Measurements from ENCODE around the gene COMMD7.
"Not testable (repeated sequence)": the region's sequence is repeated elsewhere in the genome, so short reads cannot be mapped to it uniquely, and the experiment has no call there.

COMMD7 gene

DNA sequence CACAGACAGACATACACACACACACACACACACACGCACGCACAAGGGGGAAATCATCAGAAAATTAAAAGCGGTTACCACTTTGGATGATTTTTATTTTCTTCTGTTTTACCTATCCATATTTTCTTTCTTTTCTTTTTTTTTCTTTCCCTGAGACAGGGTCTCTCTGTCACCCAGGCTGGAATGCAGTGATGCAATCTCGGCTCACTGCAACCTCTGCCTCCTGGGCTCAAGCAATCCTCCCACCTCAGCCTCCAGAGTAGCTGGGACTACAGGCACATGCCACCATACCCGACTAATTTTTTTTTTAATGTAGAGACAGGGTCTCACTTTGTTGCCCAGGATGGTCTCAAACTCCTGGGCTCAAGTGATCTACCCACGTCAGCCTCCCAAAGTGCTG lies 14.8 kb downstream of the COMMD7 start:
- DNase-seq (ENCODE audit: low read depth), result not testable (repeated sequence)

- DNase-seq (ENCODE audit: low read depth), result no peak
Measured at GRCh38 chr20:32727683-32728082, 15.6 kb downstream of the COMMD7 start.

DNA sequence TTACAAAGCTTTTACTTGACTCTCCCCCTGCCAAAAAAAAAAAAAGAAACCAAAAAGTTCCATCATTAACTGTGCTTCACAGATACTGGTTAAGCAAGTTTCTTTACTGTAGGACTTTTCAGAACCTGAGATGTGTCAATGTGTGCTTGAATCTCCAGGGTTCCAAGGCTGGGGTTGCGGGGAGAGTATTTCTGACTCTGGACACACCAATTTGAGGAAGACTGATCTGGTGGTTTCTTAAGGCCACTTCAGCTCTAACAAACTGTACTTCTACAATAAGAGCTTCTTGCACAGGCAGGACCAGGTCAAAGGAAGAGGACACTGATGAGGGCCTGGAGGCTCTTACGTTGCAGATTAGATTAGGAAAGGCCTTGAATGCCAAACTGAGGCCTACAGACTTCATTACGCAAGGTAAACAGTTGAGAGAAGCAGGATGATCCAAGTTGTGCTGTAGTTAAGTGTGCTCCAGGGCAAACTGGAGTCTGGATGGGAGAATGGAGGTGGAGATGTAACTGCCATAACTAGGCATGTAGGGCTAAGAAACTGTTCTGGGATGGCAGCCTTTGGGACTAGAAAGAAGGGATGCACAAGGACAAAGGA lies 24.4 kb downstream of the COMMD7 start:
- DNase-seq (ENCODE audit: low read depth), result no peak

DNA sequence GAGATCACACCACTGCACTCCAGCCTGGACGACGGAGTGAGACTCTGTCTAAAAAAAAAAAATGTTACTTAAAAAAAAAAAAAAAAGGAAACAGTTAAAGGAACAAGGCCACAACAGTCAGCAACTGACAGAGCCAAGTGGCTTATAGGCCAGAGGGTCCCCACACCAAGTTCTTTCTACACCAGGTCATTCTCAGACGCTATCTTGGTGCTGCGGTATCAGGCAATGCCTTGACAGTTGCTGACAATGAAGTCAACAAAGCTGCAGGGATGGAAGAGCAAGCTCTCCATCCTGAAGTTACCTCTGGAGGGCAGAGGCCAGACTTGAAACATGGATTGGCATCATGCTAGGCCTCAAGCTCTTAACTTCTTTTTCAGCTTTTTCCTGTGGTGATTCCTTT lies 31.9 kb downstream of the COMMD7 start:
- no peak for DNase-seq (ENCODE audit: low read depth)

DNA sequence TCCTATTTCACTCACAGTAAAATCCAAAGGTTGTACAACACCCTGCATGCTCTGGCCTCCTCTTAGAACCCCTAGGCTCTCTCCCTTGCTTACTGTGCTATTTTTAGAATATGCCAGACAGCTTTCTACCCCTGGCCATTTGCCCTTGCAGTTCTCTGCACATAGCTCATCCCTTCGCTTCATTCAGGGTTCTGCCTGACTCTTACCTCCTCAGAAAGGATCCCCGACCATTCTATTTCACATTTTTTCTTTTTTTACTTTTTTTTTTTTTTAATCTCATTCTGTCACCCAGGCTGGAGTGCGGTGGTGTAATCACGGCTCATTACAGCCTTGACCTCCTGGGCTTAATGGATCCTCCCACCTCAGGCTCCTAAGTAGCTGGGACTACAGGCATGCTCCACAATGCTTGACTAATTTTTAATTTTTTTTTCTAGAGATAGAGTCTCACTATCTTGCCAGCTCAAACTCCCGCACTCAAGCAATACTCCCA lies 33.6 kb downstream of the COMMD7 start:
- no peak for DNase-seq (ENCODE audit: low read depth)

- not testable (repeated sequence) for DNase-seq (ENCODE audit: low read depth)
Measured at GRCh38 chr20:32709029-32709631, 34.1 kb downstream of the COMMD7 start.

- no peak for DNase-seq (ENCODE audit: low read depth)
Measured at GRCh38 chr20:32707691-32708581, 35.3 kb downstream of the COMMD7 start.

DNA sequence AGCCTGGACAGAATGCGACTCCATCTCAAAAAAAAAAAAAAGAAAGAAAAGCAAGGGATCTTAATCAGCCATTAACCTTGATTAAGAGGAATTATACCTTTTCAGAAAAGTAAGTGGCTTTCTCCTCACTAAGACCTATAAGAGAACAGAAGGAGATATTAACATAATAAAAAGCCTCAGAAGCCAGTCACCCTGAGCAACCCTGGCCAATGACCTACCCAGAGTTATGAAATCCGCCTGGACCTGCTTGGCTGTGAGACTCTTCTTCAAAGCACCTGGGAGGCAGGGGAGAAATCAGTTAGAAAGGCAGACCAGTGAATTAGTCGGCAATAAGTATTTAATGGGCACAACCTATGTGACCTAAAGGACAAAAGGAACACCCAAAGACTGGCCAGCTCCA lies 36.8 kb downstream of the COMMD7 start:
- no peak for DNase-seq (ENCODE audit: low read depth)

GRCh38 chr20:32702706-32703425 lies 40.4 kb downstream of the COMMD7 start:
- DNase-seq (ENCODE audit: low read depth), result no peak

DNA sequence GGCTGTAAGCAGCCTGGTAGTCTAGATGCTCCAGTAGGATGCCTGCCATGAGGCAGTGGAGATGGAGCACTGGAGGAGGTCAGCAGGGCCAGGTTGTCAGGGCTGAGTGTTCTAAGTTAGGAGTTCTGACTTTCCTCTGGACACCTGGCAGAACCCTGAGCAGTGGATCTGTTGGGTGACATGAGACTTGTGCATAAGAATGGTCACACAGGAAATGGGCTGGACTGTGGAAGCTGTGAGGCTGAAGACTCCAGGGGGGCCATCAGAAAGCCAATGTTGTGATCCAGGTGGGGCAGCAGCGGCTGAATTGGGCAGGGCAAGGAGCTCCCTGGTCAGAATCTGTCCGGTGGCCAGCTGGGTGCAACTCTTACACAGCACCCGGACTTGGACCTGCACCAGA lies 45.7 kb downstream of the COMMD7 start:
- DNase-seq (ENCODE audit: low read depth), result no peak

- DNase-seq (ENCODE audit: low read depth), result no peak
Measured at GRCh38 chr20:32695089-32695488, 48.2 kb downstream of the COMMD7 start.

GRCh38 chr20:32688966-32689365 lies 54.3 kb downstream of the COMMD7 start:
- DNase-seq (ENCODE audit: low read depth), result not testable (repeated sequence)

GRCh38 chr20:32687180-32687532 lies 56.1 kb downstream of the COMMD7 start:
- DNase-seq (ENCODE audit: low read depth), result no peak

DNA sequence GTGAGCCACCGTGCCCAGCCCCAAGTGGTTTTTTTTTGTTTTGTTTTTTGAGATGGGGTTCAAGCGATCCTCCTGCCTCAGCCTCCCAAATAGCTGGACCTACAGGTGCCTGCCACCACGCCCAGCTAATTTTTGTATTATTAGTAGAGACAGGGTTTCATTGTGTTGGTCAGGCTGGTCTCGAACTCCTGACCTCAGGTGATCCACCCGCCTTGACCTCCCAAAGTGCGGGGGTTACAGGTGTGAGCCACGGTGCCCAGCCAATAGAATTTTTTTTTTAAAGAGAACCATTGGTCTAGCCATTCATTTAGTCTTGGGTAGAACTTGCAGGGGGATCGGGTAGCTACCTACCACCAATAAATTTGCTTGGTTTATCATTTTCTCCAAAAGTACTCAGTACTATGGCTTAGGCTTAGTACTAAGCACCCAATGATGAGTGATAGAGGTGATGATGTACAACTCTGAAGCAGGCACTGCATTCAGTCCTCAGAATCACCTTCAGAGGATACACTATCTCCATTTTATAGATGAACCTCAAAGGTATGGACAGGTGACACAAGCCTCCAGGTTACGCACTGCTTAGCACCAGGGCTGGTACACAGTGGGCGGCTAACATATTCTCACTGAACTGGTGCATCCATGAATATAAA lies 56.6 kb downstream of the COMMD7 start:
- DNase-seq (ENCODE audit: low read depth), result no peak

DNA sequence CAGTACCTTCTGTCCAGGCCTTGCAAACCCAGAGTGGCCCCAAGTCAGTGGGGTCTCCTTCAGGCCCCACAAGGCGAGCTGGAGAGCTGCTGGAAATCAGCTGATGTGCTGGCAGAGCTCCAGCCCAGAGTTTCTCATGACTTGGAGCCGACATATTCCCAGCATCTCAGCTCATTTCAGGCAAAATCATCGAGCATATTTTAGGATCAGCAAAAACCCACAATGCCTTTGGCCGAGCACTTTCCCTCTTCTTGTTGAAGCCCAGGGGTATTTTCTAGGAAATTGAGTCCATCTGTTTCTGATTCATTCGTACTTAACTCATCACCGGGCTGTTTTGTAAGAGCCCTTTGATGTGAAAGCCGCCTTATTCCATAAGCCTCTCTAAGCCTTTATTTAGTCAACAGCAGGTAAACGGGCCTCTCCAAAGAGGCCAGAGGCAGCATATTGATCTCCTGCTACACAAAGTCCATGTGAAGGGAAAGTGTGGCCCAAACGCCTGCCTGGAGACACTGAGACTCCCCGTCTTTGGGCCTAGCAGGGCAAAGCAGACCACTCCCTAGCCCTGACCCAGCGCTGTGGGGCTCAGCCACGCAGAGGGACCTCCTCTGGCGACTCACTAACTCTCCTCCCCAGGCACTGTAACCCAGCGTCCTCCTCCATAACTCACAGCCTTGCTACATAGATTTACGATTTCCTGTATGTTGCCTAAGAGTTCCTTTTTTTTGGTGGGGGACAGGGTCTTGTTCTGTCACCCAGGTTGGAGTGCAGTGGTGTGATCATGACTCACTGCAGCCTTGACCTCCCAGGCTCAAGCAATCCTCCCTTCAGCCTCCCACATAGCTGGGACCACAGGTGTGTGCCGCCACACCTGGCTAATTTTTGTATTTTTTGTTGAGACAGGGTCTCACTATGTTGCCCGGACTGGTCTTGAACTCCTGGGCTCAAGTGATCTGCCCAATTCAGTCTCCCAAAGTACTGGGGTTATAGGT lies 57.4 kb downstream of the COMMD7 start:
- no peak for DNase-seq (ENCODE audit: low read depth)

DNA sequence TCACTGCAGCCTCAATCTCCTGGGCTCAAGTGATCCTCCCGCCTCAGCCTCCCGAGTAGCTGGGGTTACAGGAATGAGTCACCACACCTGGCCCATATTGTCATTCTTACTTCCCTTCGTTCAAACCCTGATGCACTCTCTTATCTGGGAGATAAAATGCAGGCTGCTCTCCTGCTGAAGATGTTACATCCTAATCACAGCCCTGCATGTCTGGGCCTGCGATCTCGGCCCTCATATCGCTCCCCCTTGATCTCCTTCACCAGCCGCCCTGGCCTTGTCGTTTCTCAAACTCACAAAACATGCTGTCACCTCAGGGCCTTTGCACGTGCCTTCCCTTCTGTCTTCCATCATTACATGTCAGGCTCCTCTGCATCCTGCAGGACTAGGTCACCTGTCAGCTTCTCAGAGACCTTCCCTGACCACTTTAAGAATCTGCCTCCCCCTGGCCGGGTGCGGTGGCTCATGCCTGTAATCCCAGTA lies 60.7 kb downstream of the COMMD7 start:
- DNase-seq (ENCODE audit: low read depth), result no peak

- DNase-seq (ENCODE audit: low read depth), result no peak
Measured at GRCh38 chr20:32681175-32682084, 61.8 kb downstream of the COMMD7 start.

DNA sequence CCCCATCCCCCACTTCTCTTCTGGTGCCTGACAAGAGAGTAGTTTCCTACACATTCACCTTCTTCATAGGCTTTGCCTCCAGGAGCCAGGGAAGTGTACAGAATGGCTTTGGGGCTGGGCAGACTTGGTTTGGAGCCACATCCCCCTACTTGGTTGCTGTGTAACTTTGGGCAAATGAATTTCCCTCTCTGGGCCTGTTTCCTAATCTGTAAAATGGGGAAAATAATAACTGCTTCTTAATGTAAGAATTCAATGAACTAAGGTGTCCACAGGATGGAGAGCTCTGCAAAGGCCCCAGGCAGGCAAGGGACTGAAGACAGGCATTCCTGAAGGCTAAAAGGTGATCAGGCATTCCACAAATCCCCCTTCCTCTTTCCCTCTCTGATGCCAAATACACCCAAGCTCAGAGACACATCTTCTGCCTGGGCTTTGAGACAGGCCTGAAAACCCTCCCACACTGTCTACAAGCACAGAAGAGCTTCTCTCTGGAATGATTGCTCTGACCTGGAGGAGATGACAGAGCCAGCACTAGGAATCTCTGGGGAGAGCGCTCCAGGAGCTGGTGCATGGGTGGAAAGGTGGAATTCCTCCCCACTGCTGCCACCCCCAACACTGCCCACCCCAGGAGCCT lies 62.6 kb downstream of the COMMD7 start:
- no peak for DNase-seq (ENCODE audit: low read depth)

DNA sequence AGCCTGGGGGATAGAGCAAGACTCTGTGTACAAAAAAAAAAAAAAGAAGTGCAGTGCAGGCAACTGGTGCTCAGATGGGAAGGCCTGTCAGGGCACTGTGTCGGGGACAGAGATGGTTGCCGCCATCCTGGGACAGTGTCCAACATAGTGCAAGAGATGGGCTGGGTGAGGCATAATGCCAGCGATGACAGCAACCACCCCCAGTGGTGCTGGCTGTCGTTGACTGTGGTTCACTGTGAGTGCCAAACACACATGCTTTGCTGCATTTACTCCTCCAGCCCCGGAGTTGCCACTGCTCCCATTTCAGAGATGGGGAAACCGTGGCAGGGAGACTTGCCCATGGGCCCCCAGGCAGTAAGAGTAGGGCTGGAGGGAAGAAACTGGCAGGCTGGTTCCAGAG lies 64.3 kb downstream of the COMMD7 start:
- no peak for DNase-seq (ENCODE audit: low read depth)
